GM15510 (cell line): ENCODE measurements around the gene ANK2.

Experiments
- POLR2A ChIP-seq: IDR thresholded peaks from 3 replicates; pipeline ENCODE4 v1.6.1; 2011; ENCODE audit warnings: borderline replicate concordance; ENCODE audit not compliant: insufficient read length; ENCODE audit errors: extremely low read depth

ANK2 gene

DNA sequence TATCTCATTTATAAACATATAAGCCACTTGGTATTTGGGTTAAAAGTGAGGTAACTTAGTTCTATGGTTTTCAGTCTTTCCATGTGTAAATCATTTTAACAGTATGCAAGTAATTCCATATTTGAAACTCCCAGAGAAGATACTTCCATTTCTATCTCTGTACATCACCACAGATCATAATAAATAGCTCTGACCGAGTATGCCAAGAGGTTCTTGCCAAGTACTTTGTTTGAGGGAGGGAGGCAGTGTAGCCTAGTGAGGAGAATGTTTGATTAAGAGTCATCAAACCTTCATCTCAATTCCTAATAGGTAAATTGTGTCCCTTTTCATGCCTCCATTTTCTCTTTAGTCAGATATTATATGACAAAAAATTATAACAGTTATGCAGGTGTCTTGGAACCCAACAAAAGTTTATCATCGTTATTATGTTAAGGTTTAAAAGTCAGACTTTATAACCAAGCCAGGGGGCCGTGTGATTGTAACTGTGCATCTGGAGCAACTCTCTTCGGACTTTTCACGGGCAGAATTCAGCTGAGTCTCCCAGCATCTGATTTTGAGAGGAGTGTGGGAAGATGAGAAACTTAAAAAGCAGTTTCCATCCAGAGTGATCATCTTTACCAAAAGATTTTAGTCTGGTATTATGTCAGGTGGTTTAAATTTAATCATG is 123.8 kb downstream of the ANK2 start:
- no peak for TF ChIP-seq POLR2A

DNA sequence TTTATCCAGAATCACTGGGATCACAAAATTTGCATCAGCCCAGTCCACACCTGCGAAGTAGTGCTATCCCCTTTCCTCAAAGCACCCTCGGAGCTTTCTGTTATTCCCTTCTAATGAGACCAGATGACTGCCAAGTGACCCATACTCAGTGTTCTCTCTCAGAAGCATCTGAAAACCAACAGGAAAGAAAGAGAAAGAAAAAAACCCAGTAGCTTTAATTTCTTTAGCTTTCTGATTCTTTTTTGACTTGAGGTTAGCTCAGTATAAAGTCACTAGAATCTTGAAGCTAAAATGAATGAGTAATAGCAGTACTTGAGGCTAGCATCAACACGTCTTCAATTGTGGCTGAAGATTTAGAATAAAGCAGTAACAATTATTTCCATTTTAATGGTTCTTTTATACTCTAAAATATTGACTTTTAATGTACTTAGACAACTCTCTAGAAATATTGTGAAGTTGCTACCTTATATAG is 124.4 kb downstream of the ANK2 start:
- no peak for TF ChIP-seq POLR2A

GRCh38 chr4:113179091-113179490 is 129.6 kb downstream of the ANK2 start:
- TF ChIP-seq POLR2A, result no peak

- TF ChIP-seq POLR2A, result no peak
These were observed 130.5 kb downstream of the ANK2 start for GRCh38 chr4:113179996-113180395.

DNA sequence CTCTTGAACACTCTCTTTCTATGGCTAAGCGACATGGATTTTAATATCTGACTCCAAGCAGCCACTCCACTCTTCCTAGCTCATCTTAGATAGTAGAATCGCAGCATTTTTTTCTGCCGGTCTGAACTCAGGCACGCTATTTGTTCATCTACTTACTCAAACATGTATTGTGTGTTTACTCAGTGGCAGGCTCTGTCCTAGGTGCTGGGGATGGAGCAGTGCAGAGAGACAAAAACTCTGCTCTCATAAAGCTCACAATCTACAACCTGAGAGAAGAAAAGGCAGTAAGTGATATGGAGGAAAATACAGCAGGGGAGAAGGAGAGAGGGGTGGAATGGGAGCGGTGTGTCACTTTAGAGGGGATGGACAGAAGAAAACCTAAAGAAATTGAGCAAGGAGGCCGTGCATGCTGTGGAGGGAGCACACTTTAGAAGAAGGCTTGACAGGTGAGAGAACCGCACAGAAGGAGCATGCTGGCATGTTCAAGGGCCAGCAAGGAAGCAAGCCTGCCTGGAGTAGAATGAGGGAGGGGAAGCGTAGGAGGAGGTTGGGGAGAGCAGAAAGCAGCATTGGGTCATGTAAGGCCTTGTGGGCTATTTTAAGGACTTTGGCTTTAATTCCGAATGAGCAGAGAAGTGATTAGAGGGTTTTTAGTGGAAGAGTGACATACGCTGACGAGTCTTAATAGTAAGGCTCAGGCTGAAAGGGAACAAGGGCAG is 132.0 kb downstream of the ANK2 start:
- TF ChIP-seq POLR2A, result no peak

DNA sequence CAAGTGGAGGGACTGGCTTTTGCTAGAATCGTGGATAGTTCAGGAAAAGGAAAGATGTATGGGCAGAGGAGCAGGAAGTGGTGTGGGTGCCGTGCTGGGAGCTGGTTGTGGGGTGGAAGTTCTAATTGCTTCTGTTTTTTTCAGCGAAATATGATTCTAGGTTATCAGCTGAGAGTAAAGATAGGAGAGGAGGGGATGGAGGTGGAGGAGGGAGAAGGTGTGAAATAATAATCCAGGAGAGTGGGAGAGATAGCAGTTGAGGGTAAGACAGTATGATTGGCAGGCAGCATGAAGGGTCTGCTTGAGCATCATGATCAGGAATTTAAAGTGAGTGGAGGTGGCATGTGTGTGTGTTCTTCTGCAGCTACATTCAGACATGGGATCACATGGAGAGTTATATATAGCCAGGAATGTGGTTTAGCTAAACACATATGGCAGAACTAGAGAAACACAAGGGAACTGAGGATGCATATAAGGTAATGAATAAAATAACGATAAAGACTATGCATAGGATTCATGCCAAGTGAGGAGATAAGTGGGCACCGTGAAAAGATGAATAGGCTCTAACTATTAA is 133.7 kb downstream of the ANK2 start:
- TF ChIP-seq POLR2A, result no peak

GRCh38 chr4:113186913-113187312 is 137.5 kb downstream of the ANK2 start:
- TF ChIP-seq POLR2A, result no peak

- no peak for TF ChIP-seq POLR2A
These were observed 137.9 kb downstream of the ANK2 start for GRCh38 chr4:113187358-113187757.

DNA sequence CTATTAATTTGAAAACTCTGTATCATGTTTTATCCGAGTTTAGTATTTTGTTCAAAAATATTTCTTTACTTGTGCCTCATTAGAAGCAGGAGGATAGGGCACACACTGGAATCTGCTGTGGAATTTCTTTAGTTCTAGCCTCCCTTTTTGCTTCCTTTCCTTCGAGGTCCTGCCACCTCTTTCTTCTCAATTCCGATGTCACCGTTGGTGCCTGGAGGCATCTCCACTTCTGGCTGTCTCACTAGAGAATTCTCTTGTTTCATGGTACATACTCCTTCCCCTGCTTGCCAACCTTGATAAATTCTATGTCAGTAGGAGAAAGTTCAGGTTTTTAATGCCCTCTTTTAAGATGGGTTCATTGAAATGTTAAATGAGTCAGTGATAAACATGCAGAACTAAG is 140.1 kb downstream of the ANK2 start:
- no peak for TF ChIP-seq POLR2A

GRCh38 chr4:113209153-113209552 is 159.7 kb downstream of the ANK2 start:
- no peak for TF ChIP-seq POLR2A

- TF ChIP-seq POLR2A, result no peak
These were observed 160.3 kb downstream of the ANK2 start for GRCh38 chr4:113209652-113210320.

DNA sequence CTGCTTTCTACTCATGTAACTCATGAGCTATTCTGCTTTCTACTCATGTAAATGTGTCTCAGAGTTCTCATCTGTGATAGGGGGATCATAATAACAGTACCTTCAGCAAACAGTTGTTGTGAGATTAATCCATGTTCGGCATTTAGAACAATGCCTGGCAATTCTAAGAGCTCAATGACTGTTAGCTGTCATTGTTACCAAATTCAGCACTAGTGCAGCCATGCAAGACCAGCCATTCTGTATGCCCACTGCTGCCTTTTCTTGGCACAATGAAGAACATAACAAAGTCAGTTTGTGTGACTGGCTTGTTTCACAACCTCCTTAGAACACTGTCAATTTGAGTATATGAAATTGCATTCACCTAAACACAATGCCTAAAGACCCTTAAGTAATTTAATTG is 163.2 kb downstream of the ANK2 start:
- TF ChIP-seq POLR2A, result no peak

GRCh38 chr4:113221990-113222389 is 172.5 kb downstream of the ANK2 start:
- TF ChIP-seq POLR2A, result no peak

DNA sequence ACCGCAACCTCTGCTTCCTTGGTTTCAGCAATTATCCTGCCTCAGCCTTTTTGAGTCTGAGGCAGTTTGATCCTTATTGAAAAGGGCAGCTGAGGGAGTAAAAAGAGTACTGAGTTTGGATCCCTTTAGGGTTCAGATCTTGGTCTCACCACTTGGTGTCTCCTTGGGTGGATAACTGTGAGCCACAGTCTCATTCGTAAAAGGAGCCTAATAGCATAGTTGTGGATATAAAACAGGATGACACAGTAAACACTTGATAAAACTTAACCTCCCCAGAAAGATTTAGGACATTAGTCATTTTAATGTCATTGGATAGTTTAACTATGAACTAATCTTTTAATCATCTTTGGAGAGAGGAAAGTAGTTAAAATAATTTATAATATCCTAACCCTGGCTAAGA is 173.0 kb downstream of the ANK2 start:
- no peak for TF ChIP-seq POLR2A

- TF ChIP-seq POLR2A, result no peak
These were observed 173.5 kb downstream of the ANK2 start for GRCh38 chr4:113223001-113223400.
